HG03469 (cell line): ENCODE measurements around the gene WDR45B.

Source experiments
- ATAC-seq: cut with Tn5 transposase; IDR thresholded peaks from one replicate; pipeline ENCODE4 v1.9.1; 2021; ENCODE audit warnings: mild to moderate bottlenecking, moderate library complexity, moderate number of reproducible peaks; ENCODE audit not compliant: unreplicated experiment

The WDR45B gene

GRCh38 chr17:82633343-82633742 lies 14.9 kb downstream of the WDR45B start:
- no peak for ATAC-seq

- no peak for ATAC-seq
These were observed 15.8 kb downstream of the WDR45B start for GRCh38 chr17:82632451-82632850.

- ATAC-seq: no peak
These were observed 16.7 kb downstream of the WDR45B start for GRCh38 chr17:82631544-82631943.

GRCh38 chr17:82630212-82630611 lies 18.0 kb downstream of the WDR45B start:
- no peak for ATAC-seq

GRCh38 chr17:82629748-82630147 lies 18.5 kb downstream of the WDR45B start:
- no peak for ATAC-seq

- ATAC-seq: no peak
These were observed 20.8 kb downstream of the WDR45B start for GRCh38 chr17:82627405-82627804.

GRCh38 chr17:82623707-82624106 lies 24.5 kb downstream of the WDR45B start:
- ATAC-seq: no peak

- no peak for ATAC-seq
These were observed 28.6 kb downstream of the WDR45B start for GRCh38 chr17:82619641-82620040.

GRCh38 chr17:82619211-82619610 lies 29.0 kb downstream of the WDR45B start:
- ATAC-seq: no peak

GRCh38 chr17:82616021-82616711 lies 32.1 kb downstream of the WDR45B start:
- ATAC-seq: no peak

GRCh38 chr17:82615084-82616020 lies 32.9 kb downstream of the WDR45B start:
- ATAC-seq: no peak

GRCh38 chr17:82614095-82614631 lies 34.1 kb downstream of the WDR45B start:
- no peak for ATAC-seq

GRCh38 chr17:82613283-82614094 lies 34.8 kb downstream of the WDR45B start:
- no peak for ATAC-seq

GRCh38 chr17:82611140-82612058 lies 36.8 kb downstream of the WDR45B start:
- ATAC-seq: no peak

GRCh38 chr17:82609655-82610054 lies 38.6 kb downstream of the WDR45B start:
- ATAC-seq: no peak

- no peak for ATAC-seq
These were observed 39.4 kb downstream of the WDR45B start for GRCh38 chr17:82608816-82609215.

- ATAC-seq: no peak
These were observed 42.2 kb downstream of the WDR45B start for GRCh38 chr17:82605939-82606600.

GRCh38 chr17:82604532-82604931 lies 43.7 kb downstream of the WDR45B start:
- no peak for ATAC-seq

- ATAC-seq: no peak
These were observed 44.2 kb downstream of the WDR45B start for GRCh38 chr17:82603981-82604448.
